Smooth muscle cell of the brain vasculature (primary cell): ENCODE results near the gene HOXA2.

Experiments used
- DNase-seq: peaks from one replicate; pipeline ENCODE4 v3.0.0-alpha.2; 2012; ENCODE audit warnings: low read depth, low spot score

HOXA2 gene

GRCh38 chr7:27111751-27112277, 9.3 kb upstream of the HOXA2 start:
- no peak for DNase-seq

- DNase-seq: no peak
Observed at GRCh38 chr7:27111042-27111750, 8.7 kb upstream of the HOXA2 start.

- DNase-seq: no peak
Observed at GRCh38 chr7:27110186-27111031, 7.9 kb upstream of the HOXA2 start.

GRCh38 chr7:27109466-27110185, 7.1 kb upstream of the HOXA2 start:
- no peak for DNase-seq

GRCh38 chr7:27108390-27109127, 6.1 kb upstream of the HOXA2 start:
- DNase-seq: no peak

- no peak for DNase-seq
Observed at GRCh38 chr7:27107391-27108381, 5.2 kb upstream of the HOXA2 start.

GRCh38 chr7:27106901-27107240, 4.4 kb upstream of the HOXA2 start:
- DNase-seq: no peak

- DNase-seq: no peak
Observed at GRCh38 chr7:27106181-27106900, 3.9 kb upstream of the HOXA2 start.

GRCh38 chr7:27105301-27106031, 3.0 kb upstream of the HOXA2 start:
- DNase-seq: no peak

GRCh38 chr7:27104341-27105058, 2.0 kb upstream of the HOXA2 start:
- DNase-seq: no peak

GRCh38 chr7:27103489-27104226, 1.2 kb upstream of the HOXA2 start:
- DNase-seq: no peak

GRCh38 chr7:27101957-27102580, 414 bp downstream of the HOXA2 start:
- DNase-seq: no peak

- DNase-seq: no peak
Observed at GRCh38 chr7:27101171-27101956, 1.1 kb downstream of the HOXA2 start.

GRCh38 chr7:27100694-27101170, 1.8 kb downstream of the HOXA2 start:
- no peak for DNase-seq

- no peak for DNase-seq
Observed at GRCh38 chr7:27099453-27100370, 2.8 kb downstream of the HOXA2 start.
